SIG-M5 treated with dmso at 0.1 percent for 504 hours (cell line): ENCODE data around the gene KRTAP4-9.
"Not testable (repeated sequence)": the region's sequence is repeated elsewhere in the genome, so short reads cannot be mapped to it uniquely, and the experiment has no call there.

ENCODE experiments used
- DNase-seq: peaks from one replicate; lab custom pipeline; 2025; ENCODE audit not compliant: unreplicated experiment; lab: John Stamatoyannopoulos, UW

The KRTAP4-9 gene

GRCh38 chr17:41126412-41126811 is 21.2 kb downstream of the KRTAP4-9 start:
- no peak for DNase-seq

GRCh38 chr17:41127371-41127770 is 22.2 kb downstream of the KRTAP4-9 start:
- DNase-seq = no peak

DNA sequence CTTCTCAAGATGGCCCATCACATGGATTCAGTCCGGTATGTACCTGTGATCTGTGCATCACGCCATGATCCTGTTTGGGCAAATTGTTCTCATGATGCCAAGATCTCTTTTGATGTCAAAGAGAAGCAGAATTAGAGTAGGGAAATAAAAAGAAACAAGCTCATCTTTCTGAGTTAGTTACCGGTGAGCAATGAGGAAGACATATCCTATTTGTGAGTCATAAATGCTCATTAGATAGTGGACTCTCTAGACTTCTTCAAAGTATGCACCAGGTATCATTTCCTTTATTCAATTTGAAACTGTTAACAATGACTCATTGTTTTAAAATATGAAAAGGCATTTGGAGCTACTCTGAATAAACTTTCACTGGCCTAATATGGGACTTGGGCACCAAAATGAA is 26.8 kb downstream of the KRTAP4-9 start:
- DNase-seq = no peak

- no peak for DNase-seq
Observed at GRCh38 chr17:41133880-41134735, 28.9 kb downstream of the KRTAP4-9 start.

- DNase-seq = not testable (repeated sequence)
Observed at GRCh38 chr17:41139865-41140264, 34.7 kb downstream of the KRTAP4-9 start.

DNA sequence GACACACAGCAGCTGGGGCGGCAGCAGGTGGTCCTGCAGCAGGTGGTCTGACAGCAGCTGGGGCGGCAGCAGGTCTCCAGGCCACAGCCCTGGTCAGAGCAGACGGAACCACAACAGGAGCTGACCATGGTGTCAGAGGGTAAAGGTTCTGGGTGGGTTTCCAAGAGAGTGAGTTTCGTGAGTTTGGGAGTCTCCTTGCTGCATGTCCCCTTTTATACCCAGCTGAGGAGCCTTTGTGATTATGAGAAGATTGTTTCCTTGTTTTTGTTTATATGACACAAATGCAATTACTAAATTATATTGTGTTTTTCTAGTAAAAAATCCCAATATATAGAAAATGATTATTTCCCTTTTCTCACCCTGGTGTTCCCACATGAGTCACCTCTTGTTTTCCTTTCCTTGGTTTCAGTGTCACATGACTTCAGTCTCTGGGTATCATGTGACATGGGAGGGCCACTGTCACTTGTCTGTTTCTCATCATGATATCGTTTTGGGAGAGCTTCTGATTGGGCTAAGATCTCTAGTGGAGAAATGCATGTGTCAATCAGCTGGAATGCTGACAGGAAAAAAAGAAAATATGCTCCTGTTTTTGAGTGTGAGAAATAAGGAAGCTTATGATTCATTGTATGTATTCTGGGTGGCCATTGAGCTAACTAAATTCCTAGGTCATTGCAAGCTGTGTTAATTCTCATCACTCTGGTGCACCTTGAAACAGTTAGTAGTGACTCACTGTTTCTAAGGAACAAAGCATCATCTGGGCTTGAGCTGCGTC is 35.4 kb downstream of the KRTAP4-9 start, which contains the start of gene KRTAP4-6:
TSS of gene KRTAP4-6 (minus strand) at position 185 of the 772 bp plus-strand sequence. CDS start at position 128, 57 bp downstream.
- no peak for DNase-seq

DNA sequence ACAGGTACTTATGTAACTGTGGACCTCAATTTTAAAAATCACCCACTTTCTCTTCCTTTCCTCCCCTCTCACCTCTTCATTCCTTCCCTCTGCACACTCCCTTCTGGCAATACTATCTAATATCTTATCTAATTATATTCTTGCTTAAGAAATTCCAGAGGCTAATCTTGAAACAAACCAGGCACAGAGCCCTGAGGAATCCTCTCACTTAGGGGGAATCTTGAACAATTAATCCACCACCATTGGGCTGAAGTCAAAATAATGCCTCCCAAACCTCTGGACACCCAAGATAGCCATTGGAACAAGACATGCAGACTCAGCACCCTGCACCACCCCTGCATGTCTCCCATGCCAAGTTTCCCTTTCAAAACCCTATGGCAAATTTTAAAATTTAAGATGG is 36.2 kb downstream of the KRTAP4-9 start:
- no peak for DNase-seq

DNA sequence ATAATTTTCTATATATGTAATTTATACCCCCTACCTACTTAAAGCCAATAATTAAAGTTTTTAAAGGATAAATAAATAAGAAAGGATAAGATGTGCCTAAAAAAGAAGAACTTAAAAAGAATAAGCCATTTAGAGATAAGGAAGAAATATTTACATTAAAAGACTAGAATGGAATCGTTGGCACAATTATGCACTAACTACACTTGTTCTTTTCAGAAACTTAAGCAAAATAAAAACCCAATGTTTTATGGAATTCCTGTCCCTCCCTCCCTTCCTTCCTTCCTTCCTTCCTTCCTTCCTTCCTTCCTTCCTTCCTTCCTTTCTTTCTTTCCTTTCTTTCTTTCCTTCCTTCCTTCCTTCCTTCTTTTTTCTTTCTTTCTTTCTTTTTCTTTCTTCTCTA is 39.7 kb downstream of the KRTAP4-9 start:
- no peak for DNase-seq

GRCh38 chr17:41145261-41145660 is 40.1 kb downstream of the KRTAP4-9 start:
- no peak for DNase-seq

DNA sequence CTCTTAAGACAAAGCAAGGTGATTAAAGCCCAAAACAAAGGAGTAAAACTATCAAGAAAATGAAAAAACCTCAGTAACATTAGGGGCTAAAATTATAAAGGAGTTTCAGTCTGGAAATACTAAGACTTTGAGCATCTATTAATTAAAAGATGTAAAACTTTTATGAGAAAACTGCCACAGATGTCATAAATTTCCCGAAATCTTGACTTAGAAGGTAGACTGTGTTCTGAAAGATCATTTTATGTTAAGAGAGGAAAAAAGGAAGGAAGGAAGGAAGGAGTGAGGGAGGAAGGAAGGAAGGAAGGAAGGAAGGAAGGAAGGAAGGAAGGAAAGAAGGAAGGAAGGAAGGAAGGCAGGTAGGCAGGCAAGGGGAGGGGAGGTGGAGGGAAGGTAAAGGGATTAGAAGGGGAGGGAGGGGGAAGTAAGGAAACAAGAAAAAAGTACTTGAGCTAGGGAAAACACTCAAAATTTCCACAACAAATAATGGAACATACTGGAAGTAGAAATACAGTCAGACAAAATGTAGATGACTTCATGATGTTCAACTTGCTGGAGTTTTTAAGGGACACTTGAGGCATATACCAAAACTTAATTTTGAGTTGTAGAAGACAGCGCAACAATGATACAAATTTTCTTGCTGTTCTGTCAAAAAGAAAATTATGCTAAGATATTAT is 42.5 kb downstream of the KRTAP4-9 start:
- no peak for DNase-seq

- DNase-seq = not testable (repeated sequence)
Observed at GRCh38 chr17:41148971-41149651, 43.9 kb downstream of the KRTAP4-9 start.

- DNase-seq = no peak
Observed at GRCh38 chr17:41149652-41149985, 44.4 kb downstream of the KRTAP4-9 start, which contains the start of gene KRTAP4-5. Gene KRTAP4-5 (minus strand): TSS chr17:41149825. CDS start chr17:41149767, 58 bp downstream.

- no peak for DNase-seq
Observed at GRCh38 chr17:41150026-41150425, 44.8 kb downstream of the KRTAP4-9 start.

- DNase-seq = no peak
Observed at GRCh38 chr17:41151525-41151924, 46.3 kb downstream of the KRTAP4-9 start.

DNA sequence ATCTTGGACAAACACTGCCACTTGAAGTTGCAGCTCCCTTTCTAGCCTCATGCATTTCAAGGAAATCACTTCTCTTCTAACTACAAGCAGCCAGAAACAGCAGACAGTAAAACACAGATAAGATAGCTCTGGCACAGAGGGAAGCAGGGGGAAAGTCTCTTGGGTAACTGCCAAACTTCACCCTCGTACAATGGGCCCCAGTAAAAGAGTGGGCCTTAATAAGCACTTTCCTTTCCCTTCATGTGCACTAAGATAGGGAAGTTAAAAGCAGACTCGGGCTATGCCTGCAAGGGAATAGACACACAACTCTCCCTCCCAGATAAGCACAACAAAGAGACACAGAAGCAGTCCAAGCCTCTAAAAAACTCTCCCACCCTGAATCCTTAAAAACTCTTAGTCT is 48.7 kb downstream of the KRTAP4-9 start:
- no peak for DNase-seq
